HepG2 (cell line): ENCODE data around the gene TOP1. TPM values are rescaled to one million over a fixed set of nuclear protein-coding genes. Genes with fewer than 3 reads are reported as not detected.

ENCODE experiments used
- ATAC-seq: fragments of 200-7000 bp; cut with Tn5 transposase; 3 replicates; pipeline ENCODE4 v1.9.1; 2020; ENCODE audit warnings: mild to moderate bottlenecking, moderate library complexity
- BruUV-seq: library from RNA; stranded (reverse); fragments of 400-500 nt; replicated peaks from 2 replicates; lab custom pipeline; 2021; lab: Mats Ljungman, UMichigan
- CTCF ChIA-PET: fragments of 300-600 bp; formaldehyde crosslinking; extraction: SDS; loops from one replicate; lab custom pipeline; 2021; ENCODE audit warnings: low total read pairs, inconsistent platforms, low intra/inter-chr PET ratio; lab: Yijun Ruan, JAX
- POLR2A ChIA-PET: fragments of 350-600 bp; sonication (Branson Sonifier 250); formaldehyde crosslinking; loops from one replicate; lab custom pipeline; 2020; ENCODE audit warnings: antibody characterized with exemption, inconsistent platforms; lab: Yijun Ruan, JAX
- DNase-seq: peaks from one replicate; pipeline ENCODE4 v3.0.0-alpha.2; 2015; ENCODE audit warnings: low spot score
- FAIRE-seq: peaks from 3 replicates; lab custom pipeline; 2011; peaks lifted over from hg19 to GRCh38; lab: Jason Lieb, UNC
- H2AFZ ChIP-seq: one replicate; pipeline ENCODE4 v1.6.1; 2011; ENCODE audit warnings: low read length, inconsistent platforms
- H3K27ac ChIP-seq: fragments of 300-600 bp; 3 replicates; pipeline ENCODE4 v1.8.0; 2011; ENCODE audit warnings: mixed run types, mild to moderate bottlenecking, mixed read lengths, low read length, inconsistent platforms; ENCODE audit not compliant: insufficient read depth; ENCODE audit errors: extremely low read length
- H3K27me3 ChIP-seq, 2 experiments: fragments of 200-600 bp in 1 of 2; 2 replicates in 1 of 2; 3 replicates in 1 of 2; pipeline versions ENCODE4 v1.6.0 to v1.8.0; 2011; ENCODE audit warnings: low read length in 2 of 2, mild to moderate bottlenecking in 2 of 2, moderate library complexity in 2 of 2, inconsistent platforms in 1 of 2; ENCODE audit not compliant: insufficient read depth in 2 of 2, control insufficient read depth in 1 of 2
- H3K36me3 ChIP-seq, 2 experiments: fragments of 200-600 bp in 1 of 2; replicated peaks in 1 of 2; 2 replicates in 1 of 2; 3 replicates in 1 of 2; pipeline versions ENCODE4 v1.5.1 to v1.8.0; 2011; ENCODE audit warnings: low read length in 2 of 2, inconsistent platforms in 1 of 2; ENCODE audit not compliant: insufficient read depth in 2 of 2, control insufficient read depth in 1 of 2
- H3K4me1 ChIP-seq: 2 replicates; pipeline ENCODE4 v1.5.1; 2012; ENCODE audit warnings: low read length, inconsistent platforms; ENCODE audit not compliant: insufficient read depth
- H3K4me2 ChIP-seq: 2 replicates; pipeline ENCODE4 v1.6.0; 2011; ENCODE audit warnings: low read depth, low read length, inconsistent platforms
- H3K4me3 ChIP-seq, 3 experiments: fragments of 200-600 bp in 1 of 3; sonication (generic), shearing (Covaris generic) in 1 of 3; replicated peaks in 1 of 3; 2 replicates each; pipeline ENCODE4 v1.5.1; 2011 to 2016; ENCODE audit warnings: low read length in 3 of 3, inconsistent platforms in 2 of 3, low read depth in 2 of 3, mild to moderate bottlenecking in 2 of 3, control low read depth in 1 of 3, mixed read lengths in 1 of 3; ENCODE audit not compliant: insufficient read depth in 1 of 3
- H3K79me2 ChIP-seq: one replicate; pipeline ENCODE4 v1.6.1; 2011; ENCODE audit warnings: low read length, inconsistent platforms; ENCODE audit not compliant: insufficient read depth
- H3K9ac ChIP-seq: 2 replicates; pipeline ENCODE4 v1.6.0; 2011; ENCODE audit warnings: mild to moderate bottlenecking, low read depth, low read length, inconsistent platforms; ENCODE audit not compliant: insufficient read depth
- H3K9me3 ChIP-seq: 2 replicates; pipeline ENCODE4 v1.5.1; 2012; ENCODE audit warnings: mild to moderate bottlenecking, low read length
- H4K20me1 ChIP-seq: 2 replicates; pipeline ENCODE4 v1.6.0; 2011; ENCODE audit warnings: inconsistent platforms, mild to moderate bottlenecking, low read length, moderate library complexity; ENCODE audit not compliant: insufficient read depth
- AGO2 ChIP-seq: fragments of 200-400 bp; formaldehyde crosslinking; optimal IDR thresholded peaks from 2 replicates; pipeline ENCODE3; 2017; ENCODE audit warnings: mild to moderate bottlenecking, low read depth, low read length, moderate library complexity
- ATF7 ChIP-seq, 2 experiments: fragments of 450-650 bp in 1 of 2; sonication (generic) in 1 of 2; formaldehyde crosslinking in 1 of 2; IDR thresholded peaks; 2 replicates each; pipeline versions ENCODE4 v1.4.0 to v1.6.1; 2016 to 2020; ENCODE audit warnings: antibody characterized with exemption in 1 of 2, mild to moderate bottlenecking in 1 of 2, missing genetic modification reagents in 1 of 2
- CREB1 ChIP-seq, 2 experiments: fragments of 450-650 bp in 1 of 2; IDR thresholded peaks; 2 replicates each; pipeline ENCODE4 v1.6.1; 2016 to 2017; ENCODE audit warnings: control low read depth in 1 of 2, mild to moderate bottlenecking in 1 of 2, missing compliant biosample characterization in 1 of 2, missing genetic modification characterization in 1 of 2
- POLR2G ChIP-seq: fragments of 200-400 bp; formaldehyde crosslinking; IDR thresholded peaks from 2 replicates; pipeline ENCODE4 v1.6.1; 2018; ENCODE audit warnings: mild to moderate bottlenecking, low read depth, low read length, moderate library complexity
- RBM22 ChIP-seq: fragments of 200-400 bp; formaldehyde crosslinking; optimal IDR thresholded peaks from 2 replicates; pipeline ENCODE3; 2017; ENCODE audit warnings: mild to moderate bottlenecking, low read length, moderate library complexity
- ZNF451 ChIP-seq: sonication (generic); formaldehyde crosslinking; IDR thresholded peaks from 2 replicates; pipeline ENCODE4 v1.5.0; 2020; ENCODE audit warnings: mild to moderate bottlenecking, missing genetic modification reagents
- ZNF780A ChIP-seq: sonication (generic); formaldehyde crosslinking; IDR thresholded peaks from 2 replicates; pipeline ENCODE4 v1.8.0; 2022; ENCODE audit warnings: mild to moderate bottlenecking, missing genetic modification reagents, moderate library complexity
- WGBS: methylation state at CpG from one replicate; pipeline ENCODE4 v1.1.6; 2017; ENCODE audit warnings: low lambda C conversion rate; 5-methylcytosine and 5-hydroxymethylcytosine counted together
- in situ Hi-C: cut with HindIII; loops from 2 replicates; pipeline ENCODE4 v1.10.0; 2017; ENCODE audit warnings: low pct_unique_long_range_greater_than_20kb; ENCODE audit not compliant: extremely low pct_ligation_motif_present
- intact Hi-C: fragments of 100-400 bp; cut with micrococcal nuclease; formaldehyde crosslinking; loops from one replicate; pipeline ENCODE4 v1.10.0; 2022; ENCODE audit not compliant: unreplicated experiment
- polyA plus RNA-seq, 8 experiments: library from polyadenylated mRNA; depleted of rRNA in 3 of 8; stranded (reverse) in 7 of 8; unstranded in 1 of 8; fragments of >200 nt; fragmentation: Illumina TruSeq in 4 of 8; extraction: Trizol in 4 of 8; gene quantifications; 2 replicates each; pipeline versions ENCODE4 v1.2.1 to v1.2.3, GENCODE V29; 2011 to 2016; ENCODE audit warnings: low read depth in 4 of 8, missing spikeins in 1 of 8, mixed read lengths in 1 of 8; ENCODE audit not compliant: insufficient read depth in 1 of 8
- total RNA-seq, 5 experiments: library from RNA; depleted of rRNA; stranded (reverse); fragments of >200 nt; fragmentation: Illumina TruSeq; extraction: Trizol; gene quantifications; 2 replicates each; pipeline ENCODE4 v1.2.3, GENCODE V29; 2016; ENCODE audit warnings: low read depth in 1 of 5
- TF ChIP-seq, protein P1 (sequence below): sonication (generic); formaldehyde crosslinking; IDR thresholded peaks from 2 replicates; pipeline ENCODE4 v1.5.1; 2020; ENCODE audit warnings: mild to moderate bottlenecking, missing genetic modification reagents, moderate library complexity
- TF ChIP-seq, protein P2 (sequence below): sonication (generic); formaldehyde crosslinking; IDR thresholded peaks from 2 replicates; pipeline ENCODE4 v1.4.0; 2020; ENCODE audit warnings: missing genetic modification reagents

The TOP1 gene
- total and polyA plus RNA-seq, 2 of the 13 experiments (the other 11 are each of a cell fraction or from before 2014, with no cell fraction given), result 10.2 to 19.4 TPM

DNA sequence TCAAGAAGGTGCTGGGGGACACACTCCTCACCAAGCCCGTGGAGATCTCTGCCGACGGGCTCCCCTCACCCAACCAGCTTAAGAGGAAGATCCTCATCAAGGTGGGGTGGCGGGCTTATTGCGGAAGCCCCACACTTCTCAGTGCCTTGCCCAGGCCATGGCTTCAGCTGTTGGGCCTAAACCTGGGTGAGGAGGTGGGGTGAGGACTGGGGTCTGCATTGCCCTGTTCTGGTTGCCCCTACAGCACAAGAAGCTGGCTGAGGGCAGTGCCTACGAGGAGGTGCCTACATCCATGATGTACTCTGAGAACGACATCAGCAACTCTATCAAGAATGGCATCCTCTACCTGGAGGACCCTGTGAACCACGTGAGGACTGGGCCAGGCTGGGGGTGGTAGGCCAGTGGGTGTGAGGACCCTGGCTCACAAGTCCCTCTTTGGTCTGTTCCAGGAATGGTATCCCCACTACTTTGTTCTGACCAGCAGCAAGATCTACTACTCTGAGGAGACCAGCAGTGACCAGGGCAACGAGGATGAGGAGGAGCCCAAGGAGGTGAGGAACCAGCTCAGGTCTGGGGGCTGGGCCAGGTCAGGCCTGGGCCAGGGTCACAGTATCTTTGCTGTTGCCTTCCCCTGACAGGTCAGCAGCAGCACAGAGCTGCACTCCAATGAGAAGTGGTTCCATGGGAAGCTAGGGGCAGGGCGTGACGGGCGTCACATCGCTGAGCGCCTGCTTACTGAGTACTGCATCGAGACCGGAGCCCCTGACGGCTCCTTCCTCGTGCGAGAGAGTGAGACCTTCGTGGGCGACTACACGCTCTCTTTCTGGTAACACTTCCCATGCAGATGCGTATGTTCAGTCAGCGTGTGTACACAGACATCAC lies 136.6 kb downstream of the TOP1 start (continued):
- TF ChIP-seq, protein P1, sequence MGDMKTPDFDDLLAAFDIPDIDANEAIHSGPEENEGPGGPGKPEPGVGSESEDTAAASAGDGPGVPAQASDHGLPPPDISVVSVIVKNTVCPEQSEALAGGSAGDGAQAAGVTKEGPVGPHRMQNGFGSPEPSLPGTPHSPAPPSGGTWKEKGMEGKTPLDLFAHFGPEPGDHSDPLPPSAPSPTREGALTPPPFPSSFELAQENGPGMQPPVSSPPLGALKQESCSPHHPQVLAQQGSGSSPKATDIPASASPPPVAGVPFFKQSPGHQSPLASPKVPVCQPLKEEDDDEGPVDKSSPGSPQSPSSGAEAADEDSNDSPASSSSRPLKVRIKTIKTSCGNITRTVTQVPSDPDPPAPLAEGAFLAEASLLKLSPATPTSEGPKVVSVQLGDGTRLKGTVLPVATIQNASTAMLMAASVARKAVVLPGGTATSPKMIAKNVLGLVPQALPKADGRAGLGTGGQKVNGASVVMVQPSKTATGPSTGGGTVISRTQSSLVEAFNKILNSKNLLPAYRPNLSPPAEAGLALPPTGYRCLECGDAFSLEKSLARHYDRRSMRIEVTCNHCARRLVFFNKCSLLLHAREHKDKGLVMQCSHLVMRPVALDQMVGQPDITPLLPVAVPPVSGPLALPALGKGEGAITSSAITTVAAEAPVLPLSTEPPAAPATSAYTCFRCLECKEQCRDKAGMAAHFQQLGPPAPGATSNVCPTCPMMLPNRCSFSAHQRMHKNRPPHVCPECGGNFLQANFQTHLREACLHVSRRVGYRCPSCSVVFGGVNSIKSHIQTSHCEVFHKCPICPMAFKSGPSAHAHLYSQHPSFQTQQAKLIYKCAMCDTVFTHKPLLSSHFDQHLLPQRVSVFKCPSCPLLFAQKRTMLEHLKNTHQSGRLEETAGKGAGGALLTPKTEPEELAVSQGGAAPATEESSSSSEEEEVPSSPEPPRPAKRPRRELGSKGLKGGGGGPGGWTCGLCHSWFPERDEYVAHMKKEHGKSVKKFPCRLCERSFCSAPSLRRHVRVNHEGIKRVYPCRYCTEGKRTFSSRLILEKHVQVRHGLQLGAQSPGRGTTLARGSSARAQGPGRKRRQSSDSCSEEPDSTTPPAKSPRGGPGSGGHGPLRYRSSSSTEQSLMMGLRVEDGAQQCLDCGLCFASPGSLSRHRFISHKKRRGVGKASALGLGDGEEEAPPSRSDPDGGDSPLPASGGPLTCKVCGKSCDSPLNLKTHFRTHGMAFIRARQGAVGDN (CRISPR knock-in tag), result peak; percentile 9; the same call in 1 of the 2 replicates

DNA sequence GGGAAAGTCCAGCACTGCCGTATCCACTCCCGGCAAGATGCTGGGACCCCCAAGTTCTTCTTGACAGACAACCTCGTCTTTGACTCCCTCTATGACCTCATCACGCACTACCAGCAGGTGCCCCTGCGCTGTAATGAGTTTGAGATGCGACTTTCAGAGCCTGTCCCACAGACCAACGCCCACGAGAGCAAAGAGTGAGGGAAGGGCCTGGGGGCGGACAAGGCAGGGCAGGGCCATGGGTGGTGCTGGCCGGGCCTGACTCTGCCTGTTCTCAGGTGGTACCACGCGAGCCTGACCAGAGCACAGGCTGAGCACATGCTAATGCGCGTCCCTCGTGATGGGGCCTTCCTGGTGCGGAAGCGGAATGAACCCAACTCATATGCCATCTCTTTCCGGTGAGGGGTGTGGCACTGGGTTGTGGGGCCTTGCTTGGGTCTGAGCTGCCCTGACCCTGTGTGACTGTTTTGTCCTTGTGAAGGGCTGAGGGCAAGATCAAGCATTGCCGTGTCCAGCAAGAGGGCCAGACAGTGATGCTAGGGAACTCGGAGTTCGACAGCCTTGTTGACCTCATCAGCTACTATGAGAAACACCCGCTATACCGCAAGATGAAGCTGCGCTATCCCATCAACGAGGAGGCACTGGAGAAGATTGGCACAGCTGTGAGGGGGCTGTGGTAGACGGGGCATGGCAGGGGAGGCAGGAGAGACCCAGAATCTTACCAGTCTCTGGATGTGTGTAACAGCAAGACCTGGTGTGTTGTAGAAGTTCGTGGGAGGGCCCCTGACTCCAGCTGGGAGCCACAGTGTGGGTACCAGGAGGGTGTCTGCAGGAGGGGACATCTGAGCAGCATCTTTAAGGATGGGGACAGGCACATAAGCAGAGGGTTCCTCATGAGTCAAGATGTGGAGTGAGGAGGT lies 137.8 kb downstream of the TOP1 start:
- Histone ChIP-seq H3K27ac (no peak overlapping the region), H3K4me3 (no peak overlapping the region), H3K36me3 (peaks cover 85 to 95% of the 10 kb centered on the region in 2 experiments), H4K20me1 (no peaks in the 10 kb centered on the region), H3K4me2 (no peak overlapping the region), H3K4me1 (no peaks in the 10 kb centered on the region), H3K79me2 (no peaks in the 10 kb centered on the region), H3K27me3 (no peaks in the 10 kb centered on the region), H3K9me3 (no peaks in the 10 kb centered on the region), H3K9ac (no peak overlapping the region), H2AFZ (no peak overlapping the region)
- no peak for FAIRE-seq
- ATAC-seq, result 0 out of 3 replicates have a peak, but pooled peaks have one; percentile 3
- CTCF ChIA-PET, result no interaction called here
- POLR2A ChIA-PET, result no interaction called here
- intact Hi-C loops, result no loop called here
- in situ Hi-C loops, result no loop called here
- BruUV-seq, result TSS peak; percentile 23
- peak; percentile 70 for TF ChIP-seq AGO2
- TF ChIP-seq, protein P2, sequence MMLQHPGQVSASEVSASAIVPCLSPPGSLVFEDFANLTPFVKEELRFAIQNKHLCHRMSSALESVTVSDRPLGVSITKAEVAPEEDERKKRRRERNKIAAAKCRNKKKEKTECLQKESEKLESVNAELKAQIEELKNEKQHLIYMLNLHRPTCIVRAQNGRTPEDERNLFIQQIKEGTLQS (CRISPR knock-in tag), result no peak
- TF ChIP-seq POLR2G, result 0 out of 2 replicates have a peak, but pooled peaks have one; percentile 5
- TF ChIP-seq ATF7 (IDR thresholded peaks at IDR 0.05), result peak; percentile 50
- no peak for TF ChIP-seq ATF7 (CRISPR knock-in tag; IDR thresholded peaks at IDR 0.05)
- peak; percentile 2 for TF ChIP-seq RBM22
- 0 out of 2 replicates have a peak, but pooled peaks have one; percentile 37 for TF ChIP-seq CREB1 (IDR thresholded peaks at IDR 0.05)
- no peak for TF ChIP-seq CREB1 (CRISPR knock-in tag; IDR thresholded peaks at IDR 0.05)
- TF ChIP-seq ZNF451, result no peak
- no peak for TF ChIP-seq ZNF780A (CRISPR knock-in tag)
- 99% methylated on average over 27 of the region's 27 CpGs for WGBS
- DNase-seq, result no peak
